Stimulated activated CD4-positive, alpha-beta T cell treated with anti-CD3 and anti-CD28 coated beads, Interleukin-1b, Interleukin-23, amount 100 ng/mL, for 1 hour (primary cell): ENCODE results near the gene ZNF610.

Source experiments
- DNase-seq, 2 donors: peaks; one replicate each; pipeline ENCODE4 v3.0.0-alpha.2; 2020; ENCODE audit warnings: low read depth in 2 of 2

The ZNF610 gene

DNA sequence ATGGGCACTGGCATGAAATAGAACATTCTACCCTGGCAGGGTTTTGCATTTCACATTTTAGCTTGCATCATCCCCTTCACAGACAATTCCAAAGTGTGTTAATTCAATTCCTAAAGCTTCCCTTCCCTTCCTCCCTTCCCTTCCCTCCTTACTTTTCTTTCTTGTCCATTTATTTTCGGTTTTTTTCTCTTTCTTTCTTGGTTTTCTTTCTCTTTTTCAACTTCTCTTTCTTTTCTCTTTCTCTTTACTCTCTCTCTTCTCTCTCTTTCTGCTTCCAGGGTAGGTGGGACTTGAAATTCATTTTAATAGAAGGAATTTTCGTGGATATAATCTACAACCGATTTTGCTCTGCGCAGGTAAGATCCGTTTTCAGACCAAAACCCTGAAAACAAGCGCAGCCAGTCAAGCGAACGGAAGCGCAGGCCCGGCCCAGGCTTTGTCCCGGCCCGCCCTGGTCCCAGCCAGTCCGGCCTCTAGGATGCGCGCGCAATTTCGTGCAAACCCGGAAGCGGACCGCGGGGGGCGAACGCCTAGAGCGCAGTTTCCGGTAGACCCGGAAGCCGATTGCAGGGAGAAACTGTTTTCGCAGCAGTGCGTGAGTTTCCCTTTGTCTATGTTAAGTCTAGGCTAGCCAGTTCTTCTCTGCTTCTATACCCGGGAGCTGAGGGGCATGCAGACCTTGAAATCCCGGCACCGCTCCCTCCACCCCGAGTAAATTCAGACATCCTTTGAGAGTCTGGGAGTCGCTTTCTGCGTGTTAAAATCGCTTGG, 61.5 kb downstream of the ZNF610 start, which contains the start of gene ZNF528:
TSS of gene ZNF528 (plus strand) at position 540 of the 771 bp plus-strand sequence. CDS start 4,165 bp downstream, outside the sequence.
- peak; percentile 77 to 88 for DNase-seq

DNA sequence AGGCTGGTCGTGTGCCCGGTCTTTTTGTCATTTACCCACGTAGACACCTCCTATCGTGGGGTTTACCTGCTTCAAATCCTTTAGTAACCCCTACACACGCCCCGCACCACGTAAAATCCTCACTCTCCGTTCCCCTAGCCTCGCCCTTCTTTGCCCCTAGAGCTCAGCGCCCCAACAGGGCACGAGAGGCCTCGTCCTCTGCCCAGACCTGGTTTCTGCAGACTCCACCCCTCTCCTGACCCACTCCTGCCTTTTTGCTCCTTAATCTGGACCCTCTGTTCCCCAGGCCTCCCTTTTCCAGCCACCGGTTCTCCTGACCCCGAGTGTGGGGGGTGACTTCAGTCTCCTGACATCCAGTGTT, 62.0 kb downstream of the ZNF610 start:
- no peak for DNase-seq

GRCh38 chr19:52410276-52410675, 74.2 kb downstream of the ZNF610 start:
- DNase-seq: no peak

DNA sequence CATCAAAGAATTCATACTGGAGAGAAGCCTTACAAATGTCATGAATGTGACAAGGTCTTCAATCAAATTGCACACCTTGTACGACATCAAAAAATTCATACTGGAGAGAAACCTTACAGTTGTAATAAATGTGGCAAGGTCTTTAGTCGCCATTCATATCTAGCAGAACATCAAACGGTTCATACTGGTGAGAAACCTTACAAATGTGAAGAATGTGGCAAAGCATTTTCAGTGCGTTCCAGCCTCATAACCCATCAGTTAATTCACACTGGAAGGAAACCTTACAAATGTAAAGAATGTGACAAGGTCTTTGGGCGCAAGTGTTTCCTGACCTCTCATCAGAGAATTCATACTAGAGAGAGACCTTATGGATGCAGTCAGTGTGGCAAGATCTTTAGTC, 79.7 kb downstream of the ZNF610 start:
- DNase-seq: no peak
